ENCODE measurements around the gene PCSK4.

DNA sequence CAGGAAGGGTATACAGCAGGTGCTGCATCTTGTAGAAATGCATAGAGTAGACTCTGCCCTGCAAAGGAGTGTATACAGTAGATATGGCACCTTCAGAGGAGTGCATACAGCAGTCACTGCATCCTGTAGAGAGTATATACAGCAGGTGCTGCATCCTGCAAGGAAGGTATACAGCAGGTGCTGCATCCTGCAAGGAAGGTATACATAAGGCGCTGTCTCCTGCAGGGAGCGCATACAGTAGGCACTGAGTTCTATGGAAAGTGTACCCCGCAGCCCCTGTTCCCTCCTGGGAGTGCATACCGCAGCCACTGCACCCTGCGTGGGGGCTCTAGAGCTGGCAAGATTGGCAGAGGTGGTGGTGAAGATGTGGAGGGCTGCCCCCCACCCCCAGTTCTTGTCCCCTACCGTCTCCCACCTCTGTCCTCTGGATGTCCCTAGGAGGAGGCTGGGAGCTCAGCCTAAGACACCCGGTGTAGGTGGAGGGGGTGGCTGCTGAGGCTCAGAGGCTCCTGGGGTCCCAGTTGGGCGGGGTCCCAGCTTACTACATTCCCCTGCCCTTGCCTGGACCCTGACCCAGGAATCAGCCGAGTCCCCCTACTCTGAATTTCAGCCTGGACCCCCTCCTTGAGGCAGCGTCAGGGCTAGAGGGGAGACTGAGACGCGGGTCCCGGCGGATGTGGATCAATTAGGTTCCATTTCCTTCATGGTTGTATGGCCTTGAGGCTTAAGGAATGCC lies 25.0 kb upstream of the PCSK4 start:
- TF ChIP-seq EZH2phosphoT487 (IDR thresholded peaks at IDR 0.05; ENCODE audit: borderline replicate concordance, low read depth, low read length) = no peak
- TF ChIP-seq, protein P1, sequence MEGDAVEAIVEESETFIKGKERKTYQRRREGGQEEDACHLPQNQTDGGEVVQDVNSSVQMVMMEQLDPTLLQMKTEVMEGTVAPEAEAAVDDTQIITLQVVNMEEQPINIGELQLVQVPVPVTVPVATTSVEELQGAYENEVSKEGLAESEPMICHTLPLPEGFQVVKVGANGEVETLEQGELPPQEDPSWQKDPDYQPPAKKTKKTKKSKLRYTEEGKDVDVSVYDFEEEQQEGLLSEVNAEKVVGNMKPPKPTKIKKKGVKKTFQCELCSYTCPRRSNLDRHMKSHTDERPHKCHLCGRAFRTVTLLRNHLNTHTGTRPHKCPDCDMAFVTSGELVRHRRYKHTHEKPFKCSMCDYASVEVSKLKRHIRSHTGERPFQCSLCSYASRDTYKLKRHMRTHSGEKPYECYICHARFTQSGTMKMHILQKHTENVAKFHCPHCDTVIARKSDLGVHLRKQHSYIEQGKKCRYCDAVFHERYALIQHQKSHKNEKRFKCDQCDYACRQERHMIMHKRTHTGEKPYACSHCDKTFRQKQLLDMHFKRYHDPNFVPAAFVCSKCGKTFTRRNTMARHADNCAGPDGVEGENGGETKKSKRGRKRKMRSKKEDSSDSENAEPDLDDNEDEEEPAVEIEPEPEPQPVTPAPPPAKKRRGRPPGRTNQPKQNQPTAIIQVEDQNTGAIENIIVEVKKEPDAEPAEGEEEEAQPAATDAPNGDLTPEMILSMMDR (conservative IDR thresholded peaks at IDR 0.05; ENCODE audit: low read length) = no peak

Measured in OCI-LY7 (cell line).